Hindlimb muscle (tissue), 1 donor: ENCODE measurements around the gene SPTBN4. TPM values are rescaled to one million over a fixed set of nuclear protein-coding genes. Genes with fewer than 3 reads are reported as not detected.

Experiments used
- DNase-seq: peaks from one replicate; pipeline ENCODE4 v3.0.0-alpha.2; 2013
- polyA plus RNA-seq: library from polyadenylated mRNA; unstranded; fragments of 120-200 nt; gene quantifications from one replicate; pipeline ENCODE4 v1.2.1, GENCODE V29; 2013; ENCODE audit not compliant: insufficient read length

Gene SPTBN4
- polyA plus RNA-seq, 1 donor = 0.19 TPM

- no peak for DNase-seq
Measured at GRCh38 chr19:40567040-40567749, 100.4 kb downstream of the SPTBN4 start.

GRCh38 chr19:40567750-40568494, 101.1 kb downstream of the SPTBN4 start:
- no peak for DNase-seq

- peak; percentile 93 for DNase-seq
Measured at GRCh38 chr19:40570313-40571004, 103.7 kb downstream of the SPTBN4 start.

GRCh38 chr19:40571005-40571318, 104.2 kb downstream of the SPTBN4 start:
- no peak for DNase-seq

DNA sequence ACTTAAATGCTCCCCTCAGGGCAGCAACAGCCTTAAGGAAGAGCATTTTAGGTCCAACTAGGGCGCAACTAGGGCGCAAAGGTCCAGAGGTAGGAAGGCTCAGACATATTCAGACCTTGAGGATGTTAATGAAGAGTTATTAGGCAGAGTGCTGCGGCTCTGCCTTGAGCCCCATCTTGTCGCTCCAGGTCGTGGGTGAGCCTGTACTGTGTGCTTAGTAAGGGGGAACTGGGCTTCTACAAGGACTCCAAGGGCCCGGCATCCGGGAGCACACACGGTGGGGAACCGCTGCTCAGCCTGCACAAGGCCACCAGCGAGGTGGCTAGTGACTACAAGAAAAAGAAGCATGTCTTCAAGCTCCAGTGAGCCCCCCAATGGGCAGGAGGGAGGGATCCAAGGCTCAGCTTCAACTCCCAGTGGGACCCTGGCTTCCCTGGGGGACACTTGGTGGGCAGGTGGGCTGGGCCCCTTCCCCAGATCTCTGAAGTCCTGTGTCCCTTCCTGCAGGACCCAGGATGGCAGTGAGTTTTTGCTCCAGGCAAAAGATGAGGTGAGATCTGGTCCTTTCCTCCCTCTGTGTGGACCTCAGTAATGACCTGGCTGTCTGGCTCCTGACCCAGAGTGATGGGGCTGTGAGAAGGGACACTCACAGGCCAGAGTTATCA, 105.2 kb downstream of the SPTBN4 start:
- no peak for DNase-seq

- no peak for DNase-seq
Measured at GRCh38 chr19:40575326-40575725, 108.5 kb downstream of the SPTBN4 start.

DNA sequence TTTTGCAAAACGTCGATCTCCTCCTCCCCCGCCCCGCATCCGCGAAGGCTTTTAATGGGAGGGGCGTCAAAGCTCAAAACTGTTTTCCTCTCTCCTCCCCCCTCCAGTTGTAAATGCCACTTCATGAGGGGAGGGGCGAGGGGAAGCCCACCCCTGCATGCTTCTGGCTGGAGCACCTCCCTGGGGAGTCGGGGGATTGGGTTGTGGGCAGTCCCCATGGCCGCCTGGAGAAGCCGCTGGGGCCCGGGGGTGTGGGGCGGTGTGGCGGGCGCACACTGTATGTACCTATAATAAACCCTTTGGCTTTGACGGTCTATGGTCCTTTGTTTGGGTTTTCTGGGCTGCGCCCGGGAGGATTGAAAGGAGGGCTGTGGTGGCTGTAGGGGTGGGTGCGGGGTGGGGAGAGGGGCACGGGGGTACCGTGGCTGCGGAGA, 109.4 kb downstream of the SPTBN4 start:
- DNase-seq = no peak

DNA sequence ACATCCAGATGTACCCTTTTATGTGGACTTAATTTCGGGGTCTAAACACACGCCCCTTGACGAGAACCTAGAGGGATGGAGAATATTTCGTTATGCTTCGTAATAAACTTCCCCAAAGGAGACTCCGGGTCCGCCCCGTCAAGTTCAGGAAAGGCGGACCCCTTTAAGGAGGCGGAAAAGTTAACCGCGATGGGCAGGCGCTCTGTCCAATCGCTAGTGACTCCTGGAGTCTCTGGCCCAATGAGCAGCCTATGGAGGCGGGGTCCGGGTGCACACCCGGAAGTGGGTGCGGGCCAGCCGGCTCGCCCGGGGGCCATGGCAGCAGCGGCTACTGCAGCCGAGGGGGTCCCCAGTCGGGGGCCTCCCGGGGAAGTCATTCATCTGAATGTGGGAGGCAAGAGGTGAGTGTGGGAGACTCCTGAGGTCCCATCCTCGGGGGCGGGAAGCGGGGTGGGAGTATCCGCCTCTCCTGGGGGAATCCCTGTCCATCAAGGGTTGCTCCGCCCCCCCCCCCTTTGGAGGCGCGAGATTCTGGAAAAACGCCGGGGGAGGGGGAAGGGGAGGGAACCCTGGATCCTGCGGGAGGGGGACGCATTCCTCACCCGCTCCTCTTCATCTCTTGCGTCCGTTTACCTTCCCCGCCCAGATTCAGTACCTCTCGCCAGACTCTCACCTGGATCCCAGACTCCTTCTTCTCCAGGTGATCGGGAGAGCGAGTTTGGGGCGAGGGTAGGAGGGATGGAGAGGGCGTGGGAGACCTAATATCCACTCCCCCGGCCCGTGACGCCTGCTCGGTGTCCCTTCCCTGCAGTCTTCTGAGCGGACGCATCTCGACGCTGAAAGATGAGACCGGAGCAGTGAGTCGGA, 110.0 kb downstream of the SPTBN4 start, which contains the start of gene SHKBP1:
Gene SHKBP1, plus strand, starts transcription at position 289 of the 867 bp plus-strand sequence. Its CDS starts 27 bp downstream, at position 316.
- peak; percentile 96 for DNase-seq

DNA sequence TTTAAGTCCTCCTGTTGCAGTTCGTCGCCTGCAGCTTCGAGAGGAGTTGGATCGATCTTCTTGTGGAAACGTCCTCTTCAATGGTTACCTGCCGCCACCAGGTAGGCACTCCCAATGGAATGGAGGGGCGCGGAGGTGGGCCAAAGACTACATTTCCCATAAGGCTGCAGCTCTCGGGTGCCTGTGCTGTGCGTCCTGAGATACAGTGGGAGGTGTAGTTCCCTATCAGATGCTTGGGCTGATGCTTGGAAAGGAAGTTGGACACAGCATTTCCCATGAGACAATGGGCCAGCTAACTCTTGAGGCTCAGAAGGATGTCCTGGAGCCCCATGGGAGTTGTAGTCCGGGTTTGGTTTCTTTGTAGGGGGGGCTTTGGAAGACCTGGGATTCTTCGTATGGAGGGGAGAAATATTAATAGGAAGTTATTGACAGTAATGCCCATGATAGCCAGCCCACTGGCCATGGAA, 111.7 kb downstream of the SPTBN4 start:
- no peak for DNase-seq

DNA sequence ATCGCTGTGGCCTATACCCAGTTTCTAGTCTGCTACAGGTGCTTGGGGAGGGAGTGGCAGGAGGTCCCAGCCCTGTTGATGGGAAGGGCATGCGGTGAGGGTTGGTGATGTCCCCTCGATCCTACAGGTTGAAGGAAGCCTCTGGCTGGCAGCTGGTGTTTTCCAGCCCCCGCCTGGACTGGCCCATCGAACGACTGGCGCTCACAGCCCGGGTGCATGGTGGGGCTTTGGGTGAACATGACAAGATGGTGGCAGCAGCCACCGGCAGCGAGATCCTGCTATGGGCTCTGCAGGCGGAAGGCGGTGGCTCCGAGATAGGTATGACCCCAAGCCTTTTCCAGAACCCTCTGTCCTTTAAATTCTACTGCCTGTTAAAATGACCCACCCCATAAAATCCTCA, 113.8 kb downstream of the SPTBN4 start:
- DNase-seq = no peak

DNA sequence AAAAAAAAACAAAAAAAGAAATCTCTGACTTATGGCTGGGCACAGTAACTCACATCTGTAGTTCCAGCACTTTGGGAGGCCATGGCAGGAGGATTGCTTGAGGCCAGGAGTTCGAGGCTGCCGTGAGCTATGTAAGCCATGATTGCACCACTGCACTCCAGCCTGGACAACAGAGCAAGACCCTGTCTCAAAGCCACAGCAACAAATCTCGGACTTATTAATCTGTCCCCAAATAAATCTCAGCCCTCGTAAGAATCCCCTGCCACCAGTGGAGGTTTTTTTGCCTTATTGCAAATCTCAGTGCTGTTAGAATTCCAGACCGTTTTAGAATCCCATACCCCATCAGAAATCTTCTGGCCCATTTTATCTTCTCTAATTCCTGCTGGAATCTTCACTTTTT, 114.7 kb downstream of the SPTBN4 start:
- DNase-seq = no peak

DNA sequence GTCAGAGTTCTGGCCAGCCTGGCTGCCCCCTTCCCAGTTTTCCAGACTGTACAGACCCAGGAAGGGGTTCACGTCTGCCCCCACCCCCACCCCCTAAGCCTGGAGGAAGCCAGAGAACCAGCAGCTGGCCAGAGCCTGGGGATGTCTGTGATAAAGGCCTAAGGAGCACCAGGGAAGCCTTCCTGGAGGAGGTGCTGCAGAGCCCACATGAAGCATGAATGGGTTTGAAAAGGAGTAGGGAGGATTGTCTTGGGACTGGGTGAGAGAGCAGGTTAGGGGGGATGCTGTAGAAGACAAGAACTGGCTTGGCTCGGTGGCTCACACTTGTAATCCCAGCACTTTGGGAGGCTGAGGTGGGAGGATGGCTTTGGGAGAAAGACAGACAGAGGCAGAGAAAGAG, 115.7 kb downstream of the SPTBN4 start:
- no peak for DNase-seq

- DNase-seq = no peak
Measured at GRCh38 chr19:40583283-40583682, 116.5 kb downstream of the SPTBN4 start.

DNA sequence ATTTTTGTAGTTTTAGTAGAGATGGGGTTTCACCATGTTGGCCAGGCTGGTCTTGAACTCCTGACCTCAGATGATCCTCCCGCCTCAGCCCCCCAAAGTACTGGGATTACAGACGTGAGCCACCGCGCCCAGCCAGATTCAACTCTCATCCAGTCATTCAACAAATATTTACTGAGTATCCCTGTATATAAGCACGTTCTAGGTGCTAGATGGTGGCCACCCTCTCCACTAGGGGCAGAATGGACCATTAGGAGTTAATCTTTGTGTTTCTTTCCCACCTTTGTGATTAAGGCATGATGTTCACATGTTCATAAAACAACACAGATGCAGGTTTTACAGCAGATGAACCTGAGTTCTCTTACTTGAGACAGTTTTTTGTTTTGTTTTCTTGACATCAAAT, 117.2 kb downstream of the SPTBN4 start:
- no peak for DNase-seq

GRCh38 chr19:40585241-40585981, 118.6 kb downstream of the SPTBN4 start:
- no peak for DNase-seq

- DNase-seq = no peak
Measured at GRCh38 chr19:40585982-40586422, 119.2 kb downstream of the SPTBN4 start.

DNA sequence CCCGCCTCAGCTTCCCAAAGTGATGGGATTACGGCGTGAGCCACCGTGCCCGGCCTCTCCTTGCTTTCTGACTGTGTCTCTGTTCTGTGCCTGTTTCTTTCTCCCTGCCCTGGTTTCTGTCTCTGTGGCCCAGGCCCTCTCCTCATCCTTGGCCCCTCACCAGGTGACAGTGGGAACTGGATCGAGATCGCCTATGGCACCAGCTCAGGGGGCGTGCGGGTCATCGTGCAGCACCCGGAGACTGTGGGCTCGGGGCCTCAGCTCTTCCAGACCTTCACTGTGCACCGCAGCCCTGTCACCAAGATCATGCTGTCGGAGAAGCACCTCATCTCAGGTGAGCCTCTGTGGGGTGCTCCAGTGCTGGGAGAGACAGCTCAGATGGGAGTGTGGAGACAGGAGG, 119.8 kb downstream of the SPTBN4 start:
- no peak for DNase-seq

GRCh38 chr19:40588110-40588854, 121.5 kb downstream of the SPTBN4 start:
- no peak for DNase-seq

DNA sequence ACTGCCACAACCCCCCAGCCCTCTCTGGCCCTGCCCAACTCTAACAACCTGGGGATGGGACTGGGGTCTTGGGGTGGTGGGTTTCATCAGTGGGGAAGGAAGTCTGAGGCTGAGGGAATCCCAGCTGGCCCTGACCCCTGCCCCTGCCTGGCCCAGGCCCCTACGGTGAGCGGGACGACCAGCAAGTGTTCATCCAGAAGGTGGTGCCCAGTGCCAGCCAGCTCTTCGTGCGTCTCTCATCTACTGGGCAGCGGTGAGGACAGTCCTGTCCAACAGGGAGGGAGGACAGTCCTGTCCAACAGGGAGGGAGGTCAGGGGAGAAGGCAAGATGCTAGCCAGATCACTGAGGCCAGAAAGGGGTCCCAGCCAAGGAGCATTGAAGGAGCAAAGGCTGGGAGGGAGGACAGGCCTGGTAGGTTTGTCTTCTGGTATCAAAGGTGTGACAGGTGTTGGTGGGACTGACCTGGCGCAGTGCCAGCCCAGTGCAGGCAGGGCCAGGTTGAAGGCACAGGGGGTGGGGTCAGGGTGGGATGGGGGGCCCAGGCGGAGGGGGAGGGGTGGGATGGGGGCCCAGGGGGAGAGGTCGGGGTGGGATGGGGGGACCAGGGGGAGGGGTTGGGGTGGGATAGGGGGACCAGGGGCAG, 122.2 kb downstream of the SPTBN4 start:
- no peak for DNase-seq
